Left ventricle myocardium inferior (tissue), 1 donor: ENCODE results near the gene TNRC6C. TPM values are rescaled to one million over a fixed set of nuclear protein-coding genes. Genes with fewer than 3 reads are reported as not detected.

Experiments used
- DNase-seq: peaks from one replicate; pipeline ENCODE4 v3.0.0-alpha.2; 2020
- H3K27ac ChIP-seq: fragments of 200-600 bp; replicated peaks from 2 replicates; pipeline ENCODE4 v1.8.0; 2021
- H3K27me3 ChIP-seq: fragments of 200-600 bp; 2 replicates; pipeline ENCODE4 v1.8.0; 2021; ENCODE audit warnings: low read depth
- H3K36me3 ChIP-seq: fragments of 200-600 bp; 2 replicates; pipeline ENCODE4 v1.8.0; 2021
- H3K4me1 ChIP-seq: fragments of 200-600 bp; 2 replicates; pipeline ENCODE4 v1.8.0; 2021
- H3K4me3 ChIP-seq: fragments of 200-600 bp; 2 replicates; pipeline ENCODE4 v1.8.0; 2021; ENCODE audit warnings: mild to moderate bottlenecking, moderate library complexity
- H3K9me3 ChIP-seq: fragments of 200-600 bp; replicated peaks from 2 replicates; pipeline ENCODE4 v1.8.0; 2021
- CTCF ChIP-seq: fragments of 200-600 bp; IDR thresholded peaks from 2 replicates; pipeline ENCODE4 v1.8.0; 2021; ENCODE audit warnings: antibody characterized with exemption, mild to moderate bottlenecking, borderline replicate concordance
- intact Hi-C: fragments of 100-400 bp; cut with micrococcal nuclease; formaldehyde crosslinking; loops from one replicate; pipeline ENCODE4 v1.11.0; 2022
- total RNA-seq: library from RNA; stranded (reverse); fragmentation: NEBNext Ultra II Directional; extraction: Animal tissue kit (Norgen Biotek cat#: 25700); gene quantifications from one replicate; pipeline ENCODE4 v1.2.1, GENCODE V29; 2021
- donor health status: DM: no; HTN: yes; CAD: no; lungs with severe emphysema.

TNRC6C gene
- total RNA-seq, 1 donor from 2014 or later, result 19.7 TPM

- Histone ChIP-seq H3K4me1 (no peaks in the 10 kb centered on the region), H3K4me3 (no peak overlapping the region), H3K9me3 (no peaks in the 10 kb centered on the region), H3K27me3 (no peaks in the 10 kb centered on the region), H3K27ac (no peak overlapping the region), H3K36me3 (peaks cover 98% of the 10 kb centered on the region)
- DNase-seq, result no peak
- no peak for TF ChIP-seq CTCF
- intact Hi-C loops, result no loop called here
Measured at GRCh38 chr17:78096093-78096492, 137.6 kb downstream of the TNRC6C start.

- no peak overlapping the region for H3K4me3 ChIP-seq
- intact Hi-C loops, result no loop called here
- no peaks in the 10 kb centered on the region for H3K9me3 ChIP-seq
- no peak overlapping the region for H3K27ac ChIP-seq
- H3K4me1 ChIP-seq, result no peaks in the 10 kb centered on the region
- H3K36me3 ChIP-seq, result peaks cover 97% of the 10 kb centered on the region
- H3K27me3 ChIP-seq, result no peaks in the 10 kb centered on the region
- DNase-seq, result no peak
- no peak for TF ChIP-seq CTCF
Measured at GRCh38 chr17:78101112-78101511, 142.6 kb downstream of the TNRC6C start.

GRCh38 chr17:78101542-78101941 is 143.0 kb downstream of the TNRC6C start:
- no peak for TF ChIP-seq CTCF
- Histone ChIP-seq H3K36me3 (peaks cover 96% of the 10 kb centered on the region), H3K27ac (no peak overlapping the region), H3K27me3 (no peaks in the 10 kb centered on the region), H3K4me3 (no peak overlapping the region), H3K9me3 (no peaks in the 10 kb centered on the region), H3K4me1 (no peaks in the 10 kb centered on the region)
- no peak for DNase-seq
- intact Hi-C loops, result no loop called here

- Histone ChIP-seq H3K9me3 (no peaks in the 10 kb centered on the region), H3K4me1 (peaks cover 1% of the 10 kb centered on the region), H3K27ac (peak overlapping the region; percentile 6), H3K36me3 (peaks cover 89% of the 10 kb centered on the region), H3K27me3 (no peaks in the 10 kb centered on the region), H3K4me3 (no peak overlapping the region)
- DNase-seq, result no peak
- no peak for TF ChIP-seq CTCF
- intact Hi-C loops, result no loop called here
Measured at GRCh38 chr17:78103311-78103710, 144.8 kb downstream of the TNRC6C start.

GRCh38 chr17:78104540-78104941 is 146.0 kb downstream of the TNRC6C start:
- H3K36me3 ChIP-seq, result peaks cover 77% of the 10 kb centered on the region
- no peaks in the 10 kb centered on the region for H3K9me3 ChIP-seq
- peaks cover 14% of the 10 kb centered on the region for H3K4me1 ChIP-seq
- H3K27ac ChIP-seq, result peak overlapping the region; percentile 6
- no peak for DNase-seq
- no peaks in the 10 kb centered on the region for H3K27me3 ChIP-seq
- no peak overlapping the region for H3K4me3 ChIP-seq
- intact Hi-C loops, result no loop called here
- TF ChIP-seq CTCF, result no peak

- intact Hi-C loops, result no loop called here
- Histone ChIP-seq H3K36me3 (peaks cover 71% of the 10 kb centered on the region), H3K4me1 (peaks cover 17% of the 10 kb centered on the region), H3K4me3 (no peak overlapping the region), H3K9me3 (no peaks in the 10 kb centered on the region), H3K27me3 (no peaks in the 10 kb centered on the region), H3K27ac (peak overlapping the region; percentile 11)
- no peak for TF ChIP-seq CTCF
- DNase-seq, result no peak
Measured at GRCh38 chr17:78105101-78105500, 146.6 kb downstream of the TNRC6C start.
